H1 (cell line): Measurements from ENCODE around the gene SAP30L. TPM values are rescaled to one million over a fixed set of nuclear protein-coding genes. Genes with fewer than 3 reads are reported as not detected.

ENCODE experiments used
- CTCF ChIA-PET: fragments of 300-600 bp; sonication (Branson Sonifier 250); formaldehyde crosslinking; loops from one replicate; lab custom pipeline; 2021; ENCODE audit not compliant: partially characterized antibody; lab: Charles Lee
- POLR2A ChIA-PET: fragments of 300-600 bp; sonication (Branson Sonifier 250); formaldehyde crosslinking; loops from one replicate; lab custom pipeline; 2021; ENCODE audit warnings: inconsistent platforms; ENCODE audit not compliant: partially characterized antibody; lab: Charles Lee
- DNase-seq, 2 experiments: peaks; one replicate each; pipeline versions ENCODE4 v3.0.0 to v3.0.0-alpha.2; 2010 to 2022; ENCODE audit warnings: low spot score in 2 of 2, low read depth in 1 of 2, mixed read lengths in 1 of 2
- FAIRE-seq: peaks from 2 replicates; lab custom pipeline; 2011; peaks lifted over from hg19 to GRCh38; lab: Jason Lieb, UNC
- H2AFZ ChIP-seq: 2 replicates; pipeline ENCODE4 v1.8.1; 2012; ENCODE audit warnings: low read length, inconsistent platforms
- H2AK5ac ChIP-seq: 2 replicates; pipeline ENCODE4 v1.6.1; 2013; ENCODE audit warnings: low read depth, low read length
- H2BK120ac ChIP-seq: replicated peaks from 2 replicates; pipeline ENCODE3; 2013; ENCODE audit warnings: low read depth, low read length, inconsistent platforms
- H2BK12ac ChIP-seq: 2 replicates; pipeline ENCODE4 v1.6.1; 2013; ENCODE audit warnings: low read depth, low read length
- H2BK15ac ChIP-seq: 2 replicates; pipeline ENCODE4 v1.6.1; 2013; ENCODE audit warnings: low read length
- H2BK20ac ChIP-seq: 2 replicates; pipeline ENCODE4 v1.6.1; 2013; ENCODE audit warnings: low read length
- H2BK5ac ChIP-seq: 2 replicates; pipeline ENCODE4 v1.6.1; 2013; ENCODE audit warnings: low read depth, low read length
- H3K14ac ChIP-seq: 2 replicates; pipeline ENCODE4 v1.6.1; 2013; ENCODE audit warnings: inconsistent platforms; ENCODE audit not compliant: insufficient read length
- H3K18ac ChIP-seq: 2 replicates; pipeline ENCODE4 v1.6.1; 2013; ENCODE audit warnings: low read length; ENCODE audit errors: extremely low read depth
- H3K23ac ChIP-seq: 2 replicates; pipeline ENCODE4 v1.6.1; 2013; ENCODE audit warnings: inconsistent platforms; ENCODE audit not compliant: insufficient read length
- H3K23me2 ChIP-seq: 2 replicates; pipeline ENCODE4 v1.6.1; 2013; ENCODE audit warnings: low read depth, low read length
- H3K27ac ChIP-seq: 2 replicates; pipeline ENCODE4 v1.6.1; 2011; ENCODE audit warnings: low read depth, low read length, inconsistent platforms
- H3K27me3 ChIP-seq, 4 experiments: replicated peaks in 1 of 4; 1 replicate in 1 of 4; 2 replicates in 3 of 4; pipeline versions ENCODE4 v1.6.1 to v1.8.1; 2011 to 2013; ENCODE audit warnings: low read length in 3 of 4, mild to moderate bottlenecking in 3 of 4, inconsistent platforms in 2 of 4, mixed read lengths in 2 of 4, moderate library complexity in 1 of 4; ENCODE audit not compliant: control insufficient read depth in 3 of 4, insufficient read depth in 3 of 4; ENCODE audit errors: extremely low read depth in 1 of 4
- H3K36me3 ChIP-seq, 4 experiments: 2 replicates each; pipeline versions ENCODE4 v1.6.1 to v1.8.1; 2011 to 2013; ENCODE audit warnings: mild to moderate bottlenecking in 4 of 4, low read length in 3 of 4, moderate library complexity in 2 of 4, control low read depth in 1 of 4, inconsistent platforms in 1 of 4; ENCODE audit not compliant: insufficient read depth in 4 of 4, control insufficient read depth in 2 of 4
- H3K4ac ChIP-seq: replicated peaks from 2 replicates; pipeline ENCODE3; 2013; ENCODE audit warnings: low read length, low read depth, mixed read lengths, inconsistent platforms; ENCODE audit not compliant: insufficient read length
- H3K4me1 ChIP-seq, 4 experiments: replicated peaks in 1 of 4; 1 replicate in 1 of 4; 2 replicates in 3 of 4; pipeline versions ENCODE4 v1.6.1 to v1.8.1; 2011 to 2013; ENCODE audit warnings: low read length in 3 of 4, inconsistent platforms in 2 of 4, mixed read lengths in 1 of 4; ENCODE audit not compliant: insufficient read depth in 4 of 4, control insufficient read depth in 3 of 4
- H3K4me2 ChIP-seq, 2 experiments: 2 replicates each; pipeline versions ENCODE4 v1.6.1 to v1.8.1; 2011 to 2013; ENCODE audit warnings: low read depth in 2 of 2, low read length in 2 of 2, control low read depth in 1 of 2, inconsistent platforms in 1 of 2, mild to moderate bottlenecking in 1 of 2; ENCODE audit not compliant: insufficient read depth in 1 of 2
- H3K4me3 ChIP-seq, 4 experiments: fragments of 200-600, 300-600 bp in 1 of 4; sonication (generic), shearing (Covaris generic), sonication (Bioruptor Twin) in 1 of 4; 2 replicates each; pipeline versions ENCODE4 v1.5.1 to v1.8.1; 2011 to 2016; ENCODE audit warnings: low read length in 4 of 4, low read depth in 3 of 4, control low read depth in 2 of 4, inconsistent platforms in 2 of 4, mild to moderate bottlenecking in 2 of 4, mixed read lengths in 1 of 4, moderate library complexity in 1 of 4; ENCODE audit not compliant: insufficient read depth in 2 of 4; ENCODE audit errors: extremely low read depth in 1 of 4
- H3K56ac ChIP-seq: replicated peaks from 2 replicates; pipeline ENCODE3; 2013; ENCODE audit warnings: low read depth, mild to moderate bottlenecking, mixed read lengths, low read length, inconsistent platforms; ENCODE audit not compliant: insufficient read length
- H3K79me1 ChIP-seq: 2 replicates; pipeline ENCODE4 v1.6.1; 2013; ENCODE audit warnings: low read depth, low read length, control low read depth
- H3K79me2 ChIP-seq, 2 experiments: 2 replicates each; pipeline versions ENCODE4 v1.6.1 to v1.8.1; 2012 to 2013; ENCODE audit warnings: low read length in 2 of 2, mild to moderate bottlenecking in 2 of 2, inconsistent platforms in 1 of 2; ENCODE audit not compliant: insufficient read depth in 2 of 2, control insufficient read depth in 1 of 2
- H3K9ac ChIP-seq, 4 experiments: replicated peaks in 1 of 4; 1 replicate in 1 of 4; 2 replicates in 3 of 4; pipeline versions ENCODE4 v1.6.1 to v1.8.1; 2011 to 2013; ENCODE audit warnings: low read depth in 3 of 4, low read length in 3 of 4, control low read depth in 2 of 4, mild to moderate bottlenecking in 2 of 4, moderate library complexity in 2 of 4, inconsistent platforms in 1 of 4; ENCODE audit errors: extremely low read depth in 1 of 4
- H3K9me3 ChIP-seq, 2 experiments: 2 replicates each; pipeline versions ENCODE4 v1.6.1 to v1.8.1; 2012 to 2013; ENCODE audit warnings: mild to moderate bottlenecking in 2 of 2, moderate library complexity in 2 of 2, control low read depth in 1 of 2, inconsistent platforms in 1 of 2, low read depth in 1 of 2, low read length in 1 of 2, mixed read lengths in 1 of 2; ENCODE audit not compliant: insufficient read depth in 2 of 2
- H4K20me1 ChIP-seq, 2 experiments: replicated peaks in 1 of 2; 2 replicates each; pipeline versions ENCODE3 to v1.8.1; 2011 to 2013; ENCODE audit warnings: inconsistent platforms in 2 of 2, low read length in 2 of 2, mild to moderate bottlenecking in 1 of 2; ENCODE audit not compliant: insufficient read depth in 2 of 2, control insufficient read depth in 1 of 2
- H4K5ac ChIP-seq: 2 replicates; pipeline ENCODE4 v1.6.1; 2013; ENCODE audit warnings: low read length, low read depth, mixed read lengths, inconsistent platforms; ENCODE audit not compliant: insufficient read length
- H4K8ac ChIP-seq: 2 replicates; pipeline ENCODE4 v1.8.0; 2013; ENCODE audit warnings: mild to moderate bottlenecking, moderate library complexity, low read length, inconsistent platforms; ENCODE audit not compliant: insufficient read depth; ENCODE audit errors: extremely low read depth
- H4K91ac ChIP-seq: replicated peaks from 2 replicates; pipeline ENCODE3; 2013; ENCODE audit warnings: low read length, mixed read lengths, inconsistent platforms; ENCODE audit not compliant: insufficient read length
- CHD1 ChIP-seq: IDR thresholded peaks from 2 replicates; pipeline ENCODE4 v1.6.1; 2012; ENCODE audit warnings: low read depth, low read length, improper control_type of control experiment
- EZH2 ChIP-seq: fragments of 200-600 bp; sonication (generic); IDR thresholded peaks from 2 replicates; pipeline ENCODE4 v1.7.1; 2012; ENCODE audit warnings: low read depth, mild to moderate bottlenecking, moderate library complexity, low read length, inconsistent platforms; ENCODE audit not compliant: severe bottlenecking
- JUN ChIP-seq: IDR thresholded peaks from 2 replicates; pipeline ENCODE4 v1.6.1; 2011; ENCODE audit warnings: low read depth, mild to moderate bottlenecking, improper control_type of control experiment, low read length
- MAFK ChIP-seq: IDR thresholded peaks from 2 replicates; pipeline ENCODE4 v1.6.1; 2012; ENCODE audit warnings: low read depth, mild to moderate bottlenecking, improper control_type of control experiment, low read length
- MAX ChIP-seq: IDR thresholded peaks from 2 replicates; pipeline ENCODE4 v1.6.1; 2012; ENCODE audit warnings: inconsistent platforms
- NRF1 ChIP-seq: IDR thresholded peaks from 2 replicates; pipeline ENCODE4 v1.6.1; 2011; ENCODE audit warnings: mild to moderate bottlenecking, low read depth, low read length, improper control_type of control experiment
- POU5F1 ChIP-seq: IDR thresholded peaks from 2 replicates; pipeline ENCODE4 v1.6.1; 2011; ENCODE audit warnings: low read depth, mild to moderate bottlenecking, low read length, moderate library complexity
- RXRA ChIP-seq: IDR thresholded peaks from 2 replicates; pipeline ENCODE4 v1.6.1; 2011; ENCODE audit warnings: low read depth, mild to moderate bottlenecking, low read length, moderate library complexity; ENCODE audit not compliant: insufficient read depth
- SAP30 ChIP-seq: fragments of 300-600 bp; sonication (generic); IDR thresholded peaks from 2 replicates; pipeline ENCODE4 v1.7.1; 2012; ENCODE audit warnings: low read length, moderate library complexity, mild to moderate bottlenecking, inconsistent platforms; ENCODE audit not compliant: insufficient read depth, insufficient replicate concordance
- SIRT6 ChIP-seq: IDR thresholded peaks from one replicate; pipeline ENCODE4 v1.7.1; 2012; ENCODE audit warnings: low read length, inconsistent platforms
- SIX5 ChIP-seq: IDR thresholded peaks from 2 replicates; pipeline ENCODE4 v1.6.1; 2011; ENCODE audit warnings: mild to moderate bottlenecking, low read depth, low read length
- SP2 ChIP-seq: IDR thresholded peaks from 2 replicates; pipeline ENCODE4 v1.6.1; 2012; ENCODE audit warnings: mild to moderate bottlenecking, low read length, inconsistent platforms
- TCF12 ChIP-seq: IDR thresholded peaks from 2 replicates; pipeline ENCODE4 v1.6.1; 2011; ENCODE audit warnings: low read depth, mild to moderate bottlenecking, low read length
- ZNF274 ChIP-seq: IDR thresholded peaks from 2 replicates; pipeline ENCODE4 v1.7.0; 2012; ENCODE audit warnings: low read length, borderline replicate concordance; ENCODE audit errors: extremely low read depth
- WGBS, 2 experiments: shearing (Covaris generic) in 1 of 2; methylation state at CpG; one replicate each; pipeline versions ENCODE4 v1.1.6 to v1.1.7; 2013 to 2015; ENCODE audit warnings: low lambda C conversion rate in 2 of 2, mixed read lengths in 2 of 2, inconsistent platforms in 1 of 2, low coverage in 1 of 2, missing lambda C conversion rate in 1 of 2; ENCODE audit not compliant: insufficient replicate concordance in 2 of 2, insufficient coverage in 1 of 2, insufficient read length in 1 of 2; ENCODE audit errors: extremely low coverage in 1 of 2, missing lambda C conversion rate in 1 of 2; 5-methylcytosine and 5-hydroxymethylcytosine counted together
- polyA plus RNA-seq, 7 experiments: library from polyadenylated mRNA; depleted of rRNA in 3 of 7; stranded (reverse) in 5 of 7; unstranded in 2 of 7; fragments of >200 nt in 5 of 7; fragments of 200-250 nt in 2 of 7; gene quantifications; 1 replicate in 5 of 7; 2 replicates in 1 of 7; 4 replicates in 1 of 7; pipeline versions ENCODE4 v1.2.1 to v1.2.3, GENCODE V29; 2011 to 2013; ENCODE audit warnings: missing spikeins in 2 of 7, mixed read lengths in 2 of 7
- total RNA-seq: library from RNA; stranded (reverse); fragmentation: NEBNext Ultra II Directional; extraction: Animal tissue kit (Norgen Biotek cat#: 25700); gene quantifications from 2 replicates; pipeline ENCODE4 v1.2.1, GENCODE V29; 2021

SAP30L gene
- total and polyA plus RNA-seq, 2 of the 8 experiments (the other 6 are each of a cell fraction or from before 2014, with no cell fraction given) = 12.2 to 31.5 TPM

- Histone ChIP-seq H3K9ac (no peak overlapping the region), H3K27ac (no peak overlapping the region), H3K56ac (no peak overlapping the region), H3K23ac (no peak overlapping the region), H4K20me1 (no peaks in the 10 kb centered on the region), H3K79me1 (no peaks in the 10 kb centered on the region), H3K23me2 (no peaks in the 10 kb centered on the region), H4K5ac (no peak overlapping the region), H3K36me3 (no peaks in the 10 kb centered on the region), H2AK5ac (no peak overlapping the region), H3K9me3 (no peaks in the 10 kb centered on the region), H3K4me3 (no peak overlapping the region), H2BK5ac (no peak overlapping the region), H3K4me2 (no peak overlapping the region), H3K18ac (no peak overlapping the region), H4K91ac (no peak overlapping the region), H3K27me3 (peaks cover 9 to 23% (median 18%) of the 10 kb centered on the region in 4 experiments), H3K79me2 (no peaks in the 10 kb centered on the region), H3K14ac (no peak overlapping the region), H3K4ac (no peak overlapping the region), H4K8ac (no peak overlapping the region), H2AFZ (no peak overlapping the region), H2BK120ac (no peak overlapping the region), H3K4me1 (peaks cover 0 to 4% (median 3%) of the 10 kb centered on the region in 4 experiments; a peak in 4 of 7 replicates), H2BK12ac (no peak overlapping the region), H2BK20ac (no peak overlapping the region), H2BK15ac (no peak overlapping the region)
- no peak for FAIRE-seq
- POLR2A ChIA-PET = interaction anchor here (0.6 kb wide), 1 partner anchor 151 kb away, joined by 3 read pairs; no protein-coding TSS in a partner anchor
- no peak for DNase-seq
- CTCF ChIA-PET = interaction anchor here (0.7 to 16.1 kb wide), 12 partner anchors 15 to 499 kb away, joined by 3 to 273 read pairs (median 4); partner anchors contain the start of gene SAP30L
- WGBS, 2 experiments = 81% methylated on average over 1 of the region's 1 CpG; no CpG with 5 or more reads in 1 of the 2 experiments
- TF ChIP-seq TCF12 (no peak), MAFK (no peak), POU5F1 (no peak), MAX (no peak), NRF1 (no peak), SIRT6 (no peak), JUN (no peak), EZH2 (no peak), SIX5 (no peak), CHD1 (no peak), RXRA (no peak), ZNF274 (no peak), SAP30 (no peak), SP2 (no peak)
Observed at GRCh38 chr5:154464438-154464837, 18.6 kb downstream of the SAP30L start.
